NOMO-1 treated with dmso at 0.1 percent for 144 hours (cell line): ENCODE results near the gene BCL2L15.
"Not testable (repeated sequence)": the region's sequence is repeated elsewhere in the genome, so short reads cannot be mapped to it uniquely, and the experiment has no call there.

ENCODE experiments used
- DNase-seq: peaks from one replicate; lab custom pipeline; 2025; ENCODE audit not compliant: unreplicated experiment; lab: John Stamatoyannopoulos, UW

Gene BCL2L15

GRCh38 chr1:113872219-113872935, 15.0 kb downstream of the BCL2L15 start:
- peak; percentile 57 for DNase-seq

DNA sequence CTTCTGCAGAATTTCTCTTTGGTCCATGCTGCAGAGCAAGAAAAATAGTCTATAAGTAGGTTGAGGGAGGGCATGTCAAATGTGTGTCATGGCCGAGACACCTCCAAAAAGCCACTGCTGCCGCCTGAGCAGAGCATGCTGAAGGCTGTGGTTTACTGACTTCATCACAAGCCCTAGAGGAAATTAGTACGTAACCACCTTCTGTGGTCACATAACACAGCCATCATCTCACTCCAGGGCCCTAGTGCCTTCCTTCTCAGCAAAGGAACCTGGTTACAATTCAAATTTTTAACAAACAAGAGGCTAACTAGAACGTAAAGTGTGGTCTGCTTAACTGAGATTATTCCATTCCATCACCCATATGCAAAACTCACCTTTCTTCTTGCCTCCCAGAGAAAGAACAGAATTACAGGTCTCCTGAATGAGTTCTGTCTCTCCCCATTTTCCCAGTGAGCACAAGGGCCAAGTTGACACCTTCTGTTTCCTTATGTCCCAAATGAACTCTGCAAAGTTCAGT, 15.7 kb downstream of the BCL2L15 start, which contains the start of gene PTPN22:
Gene PTPN22, minus strand, starts transcription at position 116 of the 517 bp plus-strand sequence.
- DNase-seq, result peak; percentile 84

DNA sequence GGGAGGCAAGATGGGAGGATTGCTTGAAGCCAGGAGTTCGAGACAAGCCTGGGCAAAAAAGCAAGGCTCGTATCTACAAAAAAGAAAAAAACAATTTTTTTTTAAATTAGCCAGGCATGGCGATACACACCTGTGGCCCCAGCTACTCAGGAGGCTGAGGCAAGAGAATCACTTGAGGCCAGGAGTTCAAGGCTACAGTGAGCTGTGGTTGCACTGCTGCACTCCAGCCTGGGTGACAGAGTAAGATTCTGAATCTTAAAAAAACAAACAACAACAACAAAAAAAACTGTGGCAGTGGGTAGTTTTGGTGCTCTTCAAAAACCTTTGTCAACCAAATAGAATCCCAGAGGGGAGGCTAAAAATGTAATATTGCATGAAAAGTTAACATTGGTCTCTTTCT, 16.6 kb downstream of the BCL2L15 start:
- no peak for DNase-seq

- no peak for DNase-seq
Observed at GRCh38 chr1:113868387-113869083, 18.8 kb downstream of the BCL2L15 start.

DNA sequence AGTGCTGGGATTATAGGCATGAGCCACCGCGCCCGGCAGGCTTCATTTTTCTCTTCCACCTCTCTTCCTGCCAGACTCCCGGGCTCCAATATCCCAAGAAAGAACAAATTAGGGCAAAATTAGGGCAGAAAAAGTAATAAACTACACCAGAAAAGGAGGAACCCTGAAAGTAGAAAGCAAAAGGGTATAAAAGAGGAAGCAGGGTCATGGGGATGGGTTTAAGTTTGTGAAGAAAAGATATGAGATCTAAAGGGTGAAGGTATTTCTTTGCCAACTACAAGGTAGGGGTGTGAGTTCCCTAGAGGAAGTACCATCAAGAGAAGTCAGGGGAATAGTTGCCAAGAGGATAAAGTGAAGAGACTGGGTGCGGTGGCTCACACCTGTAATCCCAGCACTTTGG, 25.7 kb downstream of the BCL2L15 start:
- DNase-seq, result no peak

DNA sequence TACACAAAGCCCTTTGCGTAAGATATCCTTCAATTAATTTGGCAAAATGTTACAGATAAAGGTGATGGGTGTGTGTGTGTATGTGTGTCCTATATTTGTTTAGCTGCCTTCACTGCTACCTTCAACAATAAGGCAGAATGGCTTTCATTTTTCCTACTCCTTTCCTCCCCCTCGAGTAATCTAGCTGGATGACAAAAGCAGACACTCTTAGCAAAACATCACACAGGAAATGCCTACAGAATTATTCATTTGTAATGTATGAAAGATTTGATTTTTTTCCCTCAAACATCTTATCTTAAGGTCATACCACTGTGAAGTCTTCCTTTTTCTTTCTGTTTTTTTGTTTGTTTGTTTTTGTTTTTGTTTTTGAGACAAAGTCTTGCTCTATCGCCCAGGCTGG, 26.5 kb downstream of the BCL2L15 start:
- DNase-seq, result no peak

DNA sequence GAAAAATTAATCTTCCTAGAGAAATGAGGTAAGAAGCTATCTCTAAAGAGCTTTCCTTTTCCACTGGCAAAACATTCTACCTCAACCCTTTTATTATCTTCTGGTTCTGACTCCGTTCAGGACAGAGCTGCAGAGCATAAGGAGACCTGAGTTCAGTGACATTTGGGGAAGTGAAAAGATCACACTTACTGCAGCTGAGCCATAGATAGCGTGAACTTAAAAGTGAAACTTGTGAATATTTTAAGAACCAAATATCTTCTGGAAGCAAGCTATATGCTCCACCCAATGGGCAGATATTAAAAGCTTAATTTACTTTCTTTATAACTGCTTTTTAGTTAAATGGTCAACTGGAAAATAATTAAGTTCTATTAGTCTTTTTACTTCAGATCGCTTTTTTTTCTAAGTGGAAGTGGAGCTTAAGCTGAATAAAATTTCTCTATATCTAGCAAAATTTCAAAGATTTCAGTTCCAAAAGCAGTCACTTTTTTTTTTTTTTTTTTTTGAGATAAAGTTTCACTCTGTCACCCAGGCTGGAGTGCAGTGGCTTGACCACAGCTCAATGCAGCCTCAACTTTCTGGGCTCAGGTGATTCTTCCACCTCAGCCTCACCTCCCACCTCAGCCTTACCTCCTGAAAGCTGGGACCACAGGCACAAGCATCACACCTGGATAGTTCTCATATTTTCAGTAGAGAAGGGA, 27.8 kb downstream of the BCL2L15 start:
- peak; percentile 35 for DNase-seq

DNA sequence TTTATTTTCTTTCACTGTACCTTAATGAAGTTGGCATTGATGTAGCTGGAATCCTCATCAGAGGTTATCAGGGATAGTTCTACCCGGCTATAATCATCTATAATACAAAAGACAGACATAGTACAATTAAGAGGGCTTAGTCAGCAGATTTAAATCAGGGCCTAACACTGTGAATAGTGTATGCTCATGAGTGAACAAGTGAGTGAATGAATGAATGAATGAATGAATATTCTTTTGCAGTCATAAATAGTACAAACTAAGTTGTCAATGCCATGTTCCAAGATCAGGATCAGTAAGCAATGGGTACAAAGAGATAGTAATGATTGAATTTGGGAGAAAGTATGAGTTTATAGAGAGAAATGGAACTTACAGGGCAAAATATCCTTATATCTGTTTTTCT, 28.4 kb downstream of the BCL2L15 start:
- DNase-seq, result no peak

GRCh38 chr1:113858418-113858817, 29.0 kb downstream of the BCL2L15 start:
- DNase-seq, result peak; percentile 25

DNA sequence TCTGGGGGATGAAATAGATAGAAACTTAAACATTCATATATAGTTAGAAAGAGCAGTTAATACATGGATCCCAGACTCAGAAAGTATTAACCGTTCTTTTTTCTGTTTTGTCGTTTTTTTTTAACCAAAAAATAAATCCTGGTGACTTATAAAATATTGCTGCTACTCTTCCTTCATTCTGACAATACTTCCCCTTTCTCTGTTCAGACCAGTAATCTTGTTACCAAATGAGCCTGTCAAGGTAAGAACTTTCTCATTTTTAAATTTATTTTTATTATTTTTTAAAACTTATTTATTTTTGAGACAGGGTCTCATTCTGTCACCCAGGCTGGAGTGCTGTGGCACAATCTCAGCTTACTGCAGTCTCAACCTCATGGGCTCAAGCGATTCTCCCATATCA, 29.6 kb downstream of the BCL2L15 start:
- no peak for DNase-seq

GRCh38 chr1:113856401-113856790, 31.0 kb downstream of the BCL2L15 start:
- DNase-seq, result no peak

GRCh38 chr1:113855630-113856400, 31.6 kb downstream of the BCL2L15 start:
- peak; percentile 57 for DNase-seq

DNA sequence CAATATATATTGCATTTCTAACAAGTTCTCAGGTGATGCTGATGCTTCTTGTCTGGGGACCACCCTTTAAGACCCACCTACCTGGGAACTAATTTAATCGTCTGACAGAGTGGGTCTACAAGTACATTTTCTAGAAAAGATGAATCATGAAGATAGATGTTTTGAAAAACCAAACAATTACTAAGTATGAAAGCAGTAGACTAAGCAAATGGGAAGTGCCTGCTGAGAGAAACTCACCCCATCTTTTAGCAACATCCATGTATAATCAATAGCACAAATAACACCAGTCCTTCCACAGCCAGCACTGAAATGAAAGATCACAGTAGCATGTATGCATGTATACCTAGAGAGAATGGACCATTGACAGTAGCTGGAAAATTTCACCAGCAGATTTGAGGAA, 33.1 kb downstream of the BCL2L15 start:
- no peak for DNase-seq

DNA sequence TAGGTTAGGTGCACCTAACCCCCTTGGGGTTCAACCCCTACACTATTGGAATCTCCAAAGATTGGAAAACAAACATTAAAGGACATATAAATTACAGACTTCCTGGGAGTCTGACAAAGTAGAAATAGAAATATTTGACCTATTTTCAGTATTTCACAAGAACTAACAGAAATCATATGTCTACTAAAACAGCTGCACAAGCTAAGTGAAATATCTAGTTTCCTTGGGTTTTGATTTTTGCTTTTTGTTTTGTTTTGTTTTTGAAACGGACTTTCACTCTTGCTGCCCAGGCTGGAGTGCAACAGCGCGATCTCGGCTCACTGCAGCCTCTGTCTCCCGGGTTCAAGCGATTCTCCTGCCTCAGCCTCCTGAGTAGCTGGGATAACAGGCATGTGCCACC, 34.7 kb downstream of the BCL2L15 start:
- DNase-seq, result not testable (repeated sequence)

DNA sequence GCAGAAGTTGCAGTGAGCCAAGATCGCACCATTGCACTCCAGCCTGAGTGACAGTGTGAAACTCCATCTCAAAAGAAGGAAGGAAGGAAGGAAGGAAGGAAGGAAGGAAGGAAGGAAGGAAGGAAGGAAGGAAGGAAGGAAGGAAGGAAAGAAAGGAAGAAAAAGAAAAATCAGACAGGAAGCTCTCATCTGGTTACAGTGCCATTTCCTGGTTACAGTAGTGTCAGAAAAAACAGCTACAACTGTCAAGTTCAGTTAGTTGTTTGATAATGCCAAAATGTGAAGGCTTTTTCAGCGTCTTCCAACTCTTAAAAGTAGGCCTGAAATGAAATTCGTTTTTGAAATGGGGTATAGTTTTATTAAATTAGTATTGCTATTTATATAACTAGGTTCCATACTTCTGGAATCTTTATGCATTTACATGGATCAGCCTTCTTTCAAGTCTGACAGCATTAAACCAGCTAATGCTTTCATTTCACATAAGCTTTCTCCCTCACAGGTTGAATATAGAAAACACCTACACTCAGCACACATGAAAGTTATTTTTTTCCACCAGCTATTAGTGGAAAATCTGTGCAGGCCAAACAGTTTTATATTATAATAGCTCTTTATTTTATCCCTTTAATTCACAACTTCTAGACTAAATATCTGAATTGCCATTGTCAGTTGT, 37.1 kb downstream of the BCL2L15 start:
- no peak for DNase-seq

DNA sequence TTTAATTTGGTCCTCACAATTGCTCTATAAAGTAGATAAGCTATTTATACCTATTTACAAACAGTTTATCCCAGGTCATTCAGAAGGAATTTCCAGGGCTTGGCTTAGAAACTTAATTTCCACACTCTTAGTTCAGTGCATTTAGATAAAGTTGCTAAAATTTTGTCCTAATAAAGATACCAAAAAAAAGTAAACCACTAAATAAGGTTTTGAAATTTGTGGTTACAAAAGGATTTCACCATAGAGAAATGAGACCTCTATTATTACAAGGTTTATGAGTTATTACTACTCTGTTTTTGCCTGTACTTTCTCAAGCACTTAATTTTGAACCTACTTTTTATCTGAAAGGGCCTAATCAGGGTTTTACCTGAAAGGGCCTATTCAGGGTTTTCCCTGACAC, 38.3 kb downstream of the BCL2L15 start:
- DNase-seq, result peak; percentile 19

GRCh38 chr1:113846391-113847035, 40.9 kb downstream of the BCL2L15 start:
- DNase-seq, result no peak

GRCh38 chr1:113836534-113836933, 50.8 kb downstream of the BCL2L15 start:
- DNase-seq, result no peak

- DNase-seq, result no peak
Observed at GRCh38 chr1:113835686-113836290, 51.6 kb downstream of the BCL2L15 start.

GRCh38 chr1:113834716-113835115, 52.7 kb downstream of the BCL2L15 start:
- no peak for DNase-seq
